ENCODE data around the gene HSPA4L. TPM values are rescaled to one million over a fixed set of nuclear protein-coding genes. Genes with fewer than 3 reads are reported as not detected.

The HSPA4L gene
- total and polyA plus RNA-seq, 2 of the 4 experiments (the other 2 are of a cell fraction): 0.84 to 2.3 TPM

DNA sequence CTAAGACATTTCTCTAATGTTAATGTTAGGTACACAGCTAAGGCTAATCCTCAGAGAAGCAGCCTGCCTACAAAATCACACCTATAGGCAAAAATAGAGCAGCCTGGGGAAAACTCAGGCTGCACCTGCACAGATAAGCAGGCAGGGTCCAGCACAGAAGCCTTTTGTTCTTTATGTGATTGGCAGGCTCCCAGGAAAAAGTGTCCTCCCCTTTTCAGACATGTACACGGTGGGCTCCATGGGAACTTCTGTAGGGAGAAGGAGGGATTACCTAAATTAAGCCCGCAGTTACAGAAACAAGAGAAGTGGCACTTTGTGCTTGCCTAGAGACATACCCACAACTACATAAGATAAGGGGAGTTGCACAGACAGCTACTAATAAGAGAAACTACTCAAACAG lies 4.0 kb upstream of the HSPA4L start:
- Histone ChIP-seq H3K27ac (ENCODE audit: insufficient read depth, low read length) (no peak overlapping the region), H3K9me1 (ENCODE audit: insufficient read depth, low read length) (0 out of 2 replicates have a peak, but pooled peaks cover 3% of the 10 kb centered on the region), H2AK9ac (replicated peaks; ENCODE audit: low read depth, low read length, poor library complexity) (no peak overlapping the region), H2AK5ac (ENCODE audit: low read depth, low read length) (no peak overlapping the region), H2BK20ac (ENCODE audit: low read depth, low read length) (no peak overlapping the region), H2BK5ac (ENCODE audit: low read depth, low read length, poor library complexity, severe bottlenecking) (no peak overlapping the region), H3K4me3 (ENCODE audit: insufficient read depth, low read depth, low read length) (no peak overlapping the region), H4K8ac (ENCODE audit: low read depth in 2 of 2, low read length in 2 of 2) (no peak overlapping the region), H4K91ac (ENCODE audit: insufficient read depth, low read depth, low read length) (no peak overlapping the region), H3K4ac (ENCODE audit: low read depth, low read length) (no peak overlapping the region), H3K9ac (ENCODE audit: low read depth, low read length) (no peak overlapping the region), H3K4me1 (ENCODE audit: control insufficient read depth, insufficient read depth, low read length) (no peaks in the 10 kb centered on the region), H3K4me2 (ENCODE audit: low read depth, low read length) (no peak overlapping the region), H3K9me3 (ENCODE audit: control insufficient read depth, insufficient read depth, low read length) (no peaks in the 10 kb centered on the region), H3K18ac (ENCODE audit: low read depth, low read length) (no peak overlapping the region), H3K36me3 (ENCODE audit: control insufficient read depth, insufficient read depth, low read length) (no peaks in the 10 kb centered on the region), H2BK120ac (ENCODE audit: low read depth, low read length) (no peak overlapping the region), H3K56ac (ENCODE audit: extremely low read depth, insufficient read depth, low read length) (no peak overlapping the region), H3K14ac (replicated peaks; ENCODE audit: low read depth, low read length) (no peak overlapping the region), H2BK15ac (ENCODE audit: low read depth, low read length) (no peak overlapping the region), H3K79me1 (ENCODE audit: low read depth in 1 of 2, low read length in 2 of 2) (no peaks in the 10 kb centered on the region), H3K23ac (ENCODE audit: low read depth, low read length) (no peak overlapping the region), H2AFZ (replicated peaks; ENCODE audit: low read length, poor library complexity) (no peak overlapping the region), H4K5ac (ENCODE audit: low read depth, low read length) (no peak overlapping the region), H4K20me1 (ENCODE audit: insufficient read depth, low read length) (no peaks in the 10 kb centered on the region), H3K27me3 (ENCODE audit: control insufficient read depth, insufficient read depth, low read length) (no peaks in the 10 kb centered on the region; the same call in 1 of the 2 replicates)
- intact Hi-C loops (cut with micrococcal nuclease) (no loop called here), dilution Hi-C loops (cut with HindIII; ENCODE audit: low sequenced_read_pairs, unreplicated experiment) (no loop called here), in situ Hi-C loops (cut with MboI; ENCODE audit: low sequenced_read_pairs) (no loop called here)
- BruUV-seq (replicated peaks): no TSS peak
- DNase-seq (no peak), ATAC-seq (ENCODE audit: low read depth) (no peak)
- CTCF ChIA-PET: no interaction called here
- no CpG with 5 or more reads among the region's 2 CpGs for WGBS, 2 experiments (ENCODE audit: extremely low coverage in 2 of 2, insufficient read length in 1 of 2)
- no peak for TF ChIP-seq CHD1 (IDR thresholded peaks at IDR 0.05; ENCODE audit: low read depth, low read length)
- TF ChIP-seq, protein P1, sequence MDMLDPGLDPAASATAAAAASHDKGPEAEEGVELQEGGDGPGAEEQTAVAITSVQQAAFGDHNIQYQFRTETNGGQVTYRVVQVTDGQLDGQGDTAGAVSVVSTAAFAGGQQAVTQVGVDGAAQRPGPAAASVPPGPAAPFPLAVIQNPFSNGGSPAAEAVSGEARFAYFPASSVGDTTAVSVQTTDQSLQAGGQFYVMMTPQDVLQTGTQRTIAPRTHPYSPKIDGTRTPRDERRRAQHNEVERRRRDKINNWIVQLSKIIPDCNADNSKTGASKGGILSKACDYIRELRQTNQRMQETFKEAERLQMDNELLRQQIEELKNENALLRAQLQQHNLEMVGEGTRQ (IDR thresholded peaks at IDR 0.05; ENCODE audit: low read depth, low read length): no peak
- TF ChIP-seq RAD21 (IDR thresholded peaks at IDR 0.05; ENCODE audit: low read length): no peak
- TF ChIP-seq FOS (IDR thresholded peaks at IDR 0.05; ENCODE audit: low read depth, low read length): no peak
- no peak for TF ChIP-seq POLR2A (IDR thresholded peaks at IDR 0.05; ENCODE audit: low read depth, low read length)
- no peak for TF ChIP-seq SMC3 (IDR thresholded peaks at IDR 0.05; ENCODE audit: low read depth, low read length)
- no peak for TF ChIP-seq MXI1 (IDR thresholded peaks at IDR 0.05; ENCODE audit: borderline replicate concordance, low read depth, low read length)
- TF ChIP-seq, protein P2, sequence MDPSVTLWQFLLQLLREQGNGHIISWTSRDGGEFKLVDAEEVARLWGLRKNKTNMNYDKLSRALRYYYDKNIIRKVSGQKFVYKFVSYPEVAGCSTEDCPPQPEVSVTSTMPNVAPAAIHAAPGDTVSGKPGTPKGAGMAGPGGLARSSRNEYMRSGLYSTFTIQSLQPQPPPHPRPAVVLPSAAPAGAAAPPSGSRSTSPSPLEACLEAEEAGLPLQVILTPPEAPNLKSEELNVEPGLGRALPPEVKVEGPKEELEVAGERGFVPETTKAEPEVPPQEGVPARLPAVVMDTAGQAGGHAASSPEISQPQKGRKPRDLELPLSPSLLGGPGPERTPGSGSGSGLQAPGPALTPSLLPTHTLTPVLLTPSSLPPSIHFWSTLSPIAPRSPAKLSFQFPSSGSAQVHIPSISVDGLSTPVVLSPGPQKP (IDR thresholded peaks at IDR 0.05; ENCODE audit: borderline replicate concordance, low read depth, low read length): no peak
- TF ChIP-seq MAZ (IDR thresholded peaks at IDR 0.05; ENCODE audit: borderline replicate concordance, low read depth, low read length): no peak
- no peak for TF ChIP-seq MAFK (IDR thresholded peaks at IDR 0.05; ENCODE audit: low read depth, low read length)
- no peak for TF ChIP-seq NFE2L2 (IDR thresholded peaks at IDR 0.05; ENCODE audit: low read depth, low read length)
- TF ChIP-seq, protein P3, sequence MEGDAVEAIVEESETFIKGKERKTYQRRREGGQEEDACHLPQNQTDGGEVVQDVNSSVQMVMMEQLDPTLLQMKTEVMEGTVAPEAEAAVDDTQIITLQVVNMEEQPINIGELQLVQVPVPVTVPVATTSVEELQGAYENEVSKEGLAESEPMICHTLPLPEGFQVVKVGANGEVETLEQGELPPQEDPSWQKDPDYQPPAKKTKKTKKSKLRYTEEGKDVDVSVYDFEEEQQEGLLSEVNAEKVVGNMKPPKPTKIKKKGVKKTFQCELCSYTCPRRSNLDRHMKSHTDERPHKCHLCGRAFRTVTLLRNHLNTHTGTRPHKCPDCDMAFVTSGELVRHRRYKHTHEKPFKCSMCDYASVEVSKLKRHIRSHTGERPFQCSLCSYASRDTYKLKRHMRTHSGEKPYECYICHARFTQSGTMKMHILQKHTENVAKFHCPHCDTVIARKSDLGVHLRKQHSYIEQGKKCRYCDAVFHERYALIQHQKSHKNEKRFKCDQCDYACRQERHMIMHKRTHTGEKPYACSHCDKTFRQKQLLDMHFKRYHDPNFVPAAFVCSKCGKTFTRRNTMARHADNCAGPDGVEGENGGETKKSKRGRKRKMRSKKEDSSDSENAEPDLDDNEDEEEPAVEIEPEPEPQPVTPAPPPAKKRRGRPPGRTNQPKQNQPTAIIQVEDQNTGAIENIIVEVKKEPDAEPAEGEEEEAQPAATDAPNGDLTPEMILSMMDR (conservative IDR thresholded peaks at IDR 0.05; ENCODE audit: low read depth, low read length): no peak
- no peak for TF ChIP-seq BHLHE40 (IDR thresholded peaks at IDR 0.05; ENCODE audit: low read depth, low read length)
- POLR2A ChIA-PET (ENCODE audit: unreplicated experiment): no interaction called here
